ENCODE results near the gene PTCH1.

PTCH1 gene

DNA sequence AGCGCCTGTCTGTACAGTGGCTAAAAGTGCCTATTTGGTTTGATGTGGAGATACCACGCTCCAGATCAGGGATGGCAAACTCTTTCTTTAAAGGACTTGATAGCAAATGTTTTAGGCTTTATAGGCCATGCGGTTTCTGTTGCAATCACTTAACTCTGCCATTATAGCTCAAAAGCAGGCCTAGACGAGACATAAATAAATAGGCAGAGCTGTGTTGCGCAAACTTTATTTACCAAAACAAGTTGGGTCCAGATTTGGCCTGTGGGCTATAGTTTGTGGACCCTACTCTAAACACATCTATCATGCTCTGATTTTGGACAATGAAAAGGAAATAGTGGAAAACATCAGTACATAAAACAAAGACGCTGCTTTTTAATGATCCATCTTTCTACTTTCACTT, 79.2 kb downstream of the PTCH1 start:
- no peaks in the 10 kb centered on the region for H3K4me1 Mint-ChIP-seq
- CTCF ChIA-PET: interaction anchor here (0.7 kb wide), 1 partner anchor 114 kb away, joined by 3 read pairs; no protein-coding TSS in a partner anchor

GRCh38 chr9:95436416-95436815, 80.4 kb downstream of the PTCH1 start:
- Mint-ChIP-seq H3K4me1 (no peaks in the 10 kb centered on the region), H3K36me3 (no peaks in the 10 kb centered on the region), H3K9me3 (peaks cover 6% of the 10 kb centered on the region), H3K4me3 (no peak overlapping the region), H3K27ac (no peak overlapping the region), H3K27me3 (peaks cover 26% of the 10 kb centered on the region)
- CTCF ChIA-PET: no interaction called here
- DNase-seq: no peak

More for the DNA sequence above, 79.2 kb downstream of the PTCH1 start:
- DNase-seq: no peak
- no peaks in the 10 kb centered on the region for H3K36me3 Mint-ChIP-seq
- H3K27ac Mint-ChIP-seq: no peak overlapping the region
- H3K4me3 Mint-ChIP-seq: no peak overlapping the region
- H3K27me3 Mint-ChIP-seq: peaks cover 26% of the 10 kb centered on the region
- H3K9me3 Mint-ChIP-seq: peaks cover 6% of the 10 kb centered on the region

DNA sequence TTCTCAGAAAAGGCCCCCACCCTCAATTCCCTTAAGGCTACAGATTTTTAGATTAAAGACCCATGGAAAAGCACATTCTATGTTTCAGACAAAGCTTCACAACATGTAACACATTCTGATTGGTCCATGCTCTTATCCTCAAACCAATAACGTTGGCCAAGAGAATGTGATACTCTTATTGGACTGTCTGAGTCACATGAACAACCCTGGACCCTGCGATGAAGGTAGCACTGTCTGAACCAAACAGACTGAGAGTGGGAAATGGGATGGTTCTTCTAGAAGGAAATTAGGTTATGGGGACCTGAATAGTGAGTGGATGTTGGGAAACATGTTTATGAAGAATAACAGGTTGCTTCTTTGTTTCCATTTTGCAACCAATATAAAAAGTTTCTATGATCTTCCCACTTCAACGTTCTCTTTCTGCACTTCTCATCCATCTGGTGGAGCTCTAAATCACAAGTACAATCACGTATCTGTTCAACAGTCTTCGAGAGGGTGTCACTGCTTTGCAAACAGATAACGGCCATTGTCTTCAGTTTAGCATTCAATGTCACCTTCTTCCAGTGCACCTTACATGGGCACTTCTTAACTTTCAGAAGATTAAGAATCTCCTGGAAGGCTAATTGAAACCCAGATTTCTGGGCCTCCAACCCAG, 81.6 kb downstream of the PTCH1 start:
- Mint-ChIP-seq H3K27me3 (peaks cover 22% of the 10 kb centered on the region), H3K27ac (no peak overlapping the region), H3K9me3 (peaks cover 8% of the 10 kb centered on the region), H3K4me3 (no peak overlapping the region), H3K4me1 (no peaks in the 10 kb centered on the region), H3K36me3 (no peaks in the 10 kb centered on the region)
- no peak for DNase-seq
- CTCF ChIA-PET: no interaction called here

- Mint-ChIP-seq H3K4me1 (no peaks in the 10 kb centered on the region), H3K4me3 (no peak overlapping the region), H3K27ac (no peak overlapping the region), H3K27me3 (peaks cover 25% of the 10 kb centered on the region), H3K9me3 (peaks cover 11% of the 10 kb centered on the region), H3K36me3 (no peaks in the 10 kb centered on the region)
- CTCF ChIA-PET: no interaction called here
- no peak for DNase-seq
These were observed 82.4 kb downstream of the PTCH1 start for GRCh38 chr9:95434116-95435073.

DNA sequence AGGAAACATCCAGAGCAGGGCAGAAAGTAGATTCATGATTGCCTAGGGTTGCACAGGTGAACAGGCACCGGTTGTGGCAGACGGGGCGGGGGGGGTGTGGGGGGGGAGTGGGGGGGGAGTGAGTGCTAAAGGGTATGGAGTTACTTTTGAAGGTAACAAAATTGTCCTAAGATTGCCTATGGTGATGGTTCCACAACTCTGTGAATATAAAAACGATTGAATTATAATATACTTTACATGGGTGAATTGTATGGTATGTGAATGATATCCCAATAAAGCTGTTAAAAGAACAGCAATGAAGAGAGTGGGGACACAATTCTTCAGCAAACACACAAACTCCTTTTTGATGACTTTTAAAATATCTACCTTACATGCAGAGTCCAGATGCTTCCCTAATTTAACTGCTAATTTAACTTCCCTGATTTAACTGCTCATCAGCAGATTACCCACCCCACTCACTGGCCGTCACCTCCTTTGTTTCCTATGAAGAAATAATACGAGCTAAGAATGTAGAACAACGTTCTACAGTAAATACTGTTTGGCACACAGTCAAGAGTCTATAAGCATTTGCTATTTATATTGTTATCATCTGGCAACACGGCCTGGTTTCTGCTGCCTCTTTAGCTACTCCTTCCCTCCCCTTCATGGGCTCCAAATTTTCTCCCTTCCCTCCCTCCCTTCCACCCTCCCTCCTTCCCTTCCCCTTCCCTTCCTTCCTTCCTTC, 83.5 kb downstream of the PTCH1 start:
- Mint-ChIP-seq H3K9me3 (peaks cover 11% of the 10 kb centered on the region), H3K36me3 (no peaks in the 10 kb centered on the region), H3K27ac (no peak overlapping the region), H3K4me1 (no peaks in the 10 kb centered on the region), H3K27me3 (peaks cover 28% of the 10 kb centered on the region), H3K4me3 (no peak overlapping the region)
- CTCF ChIA-PET: no interaction called here
- DNase-seq: no peak

DNA sequence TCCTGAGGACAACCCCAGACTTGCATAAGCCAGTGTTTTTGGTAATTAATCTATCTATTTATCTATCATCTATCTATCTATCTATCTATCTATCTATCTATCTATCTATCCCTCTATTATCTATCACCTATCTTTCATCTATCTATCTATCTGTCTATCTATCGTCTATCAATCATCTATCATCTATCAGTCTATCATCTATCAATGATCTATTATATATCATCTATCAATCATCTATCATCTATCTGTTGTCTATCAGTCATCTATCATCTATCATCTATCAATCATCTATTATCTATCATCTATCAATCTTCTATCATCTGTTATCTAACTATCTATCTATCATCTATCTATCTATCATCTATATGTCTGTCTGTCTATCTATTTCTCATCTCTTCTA, 85.5 kb downstream of the PTCH1 start:
- peaks cover 2% of the 10 kb centered on the region for H3K4me1 Mint-ChIP-seq
- peaks cover 11% of the 10 kb centered on the region for H3K9me3 Mint-ChIP-seq
- no peak for DNase-seq
- CTCF ChIA-PET: no interaction called here
- H3K36me3 Mint-ChIP-seq: no peaks in the 10 kb centered on the region
- H3K4me3 Mint-ChIP-seq: no peak overlapping the region
- peaks cover 35% of the 10 kb centered on the region for H3K27me3 Mint-ChIP-seq
- H3K27ac Mint-ChIP-seq: no peak overlapping the region

DNA sequence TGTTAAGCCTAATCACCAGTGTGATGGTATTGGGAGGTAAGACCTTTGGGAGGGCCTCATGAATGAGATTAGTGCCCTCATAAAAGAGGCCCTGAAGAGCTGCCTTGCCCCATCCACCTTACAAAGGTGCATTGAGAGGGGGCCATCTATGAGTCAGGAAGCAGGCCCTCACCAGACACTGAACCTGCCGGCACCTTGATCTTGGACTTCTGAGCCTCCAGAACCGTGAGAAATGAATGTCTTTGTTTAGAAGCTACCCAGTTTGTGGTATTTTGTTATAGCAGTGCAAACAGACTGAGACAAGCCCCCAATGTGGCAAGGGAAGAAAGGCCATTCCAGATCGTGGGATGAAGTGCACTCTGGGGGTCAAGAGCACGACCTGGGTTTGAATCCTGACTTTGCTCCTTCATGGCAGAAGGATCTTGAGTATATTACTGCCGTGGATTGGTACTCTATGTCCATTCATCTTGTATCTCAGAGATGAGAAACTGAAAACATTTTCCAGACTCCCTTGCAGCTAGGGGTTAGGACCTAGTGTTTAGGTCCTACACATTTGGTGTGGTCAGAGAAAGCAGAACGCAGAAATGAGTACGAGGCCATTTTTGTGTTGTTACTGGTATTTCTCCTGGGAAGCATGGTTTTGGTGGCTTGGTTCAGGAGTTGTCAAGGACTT, 86.7 kb downstream of the PTCH1 start:
- peaks cover 10% of the 10 kb centered on the region for H3K4me1 Mint-ChIP-seq
- no peak for DNase-seq
- H3K4me3 Mint-ChIP-seq: no peak overlapping the region
- H3K36me3 Mint-ChIP-seq: peaks cover 3% of the 10 kb centered on the region
- H3K27ac Mint-ChIP-seq: no peak overlapping the region
- peaks cover 11% of the 10 kb centered on the region for H3K9me3 Mint-ChIP-seq
- CTCF ChIA-PET: no interaction called here
- peaks cover 37% of the 10 kb centered on the region for H3K27me3 Mint-ChIP-seq

DNA sequence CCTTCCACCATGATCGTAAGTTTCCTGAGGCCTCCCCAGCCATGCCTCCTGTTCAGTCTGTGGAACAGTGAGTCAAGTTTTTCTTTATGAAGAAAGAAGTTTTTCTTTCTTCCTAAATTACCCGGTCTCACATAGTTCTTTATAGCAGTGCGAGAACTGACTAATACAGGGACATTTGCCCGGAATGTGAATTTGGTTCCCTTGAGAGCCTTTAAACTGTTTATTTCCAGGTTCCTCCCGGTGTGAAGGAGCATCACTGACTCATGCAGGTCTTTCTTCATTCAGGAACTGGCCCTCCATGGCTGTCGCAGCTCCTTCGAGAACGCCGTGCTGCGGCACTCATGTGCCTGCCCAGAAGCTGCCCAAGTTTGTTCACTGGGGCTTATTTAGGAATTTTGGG, 87.7 kb downstream of the PTCH1 start:
- CTCF ChIA-PET: no interaction called here
- H3K27me3 Mint-ChIP-seq: peaks cover 27% of the 10 kb centered on the region
- no peak overlapping the region for H3K4me3 Mint-ChIP-seq
- H3K36me3 Mint-ChIP-seq: peaks cover 3% of the 10 kb centered on the region
- no peak for DNase-seq
- no peak overlapping the region for H3K27ac Mint-ChIP-seq
- peaks cover 9% of the 10 kb centered on the region for H3K9me3 Mint-ChIP-seq
- H3K4me1 Mint-ChIP-seq: peaks cover 10% of the 10 kb centered on the region

DNA sequence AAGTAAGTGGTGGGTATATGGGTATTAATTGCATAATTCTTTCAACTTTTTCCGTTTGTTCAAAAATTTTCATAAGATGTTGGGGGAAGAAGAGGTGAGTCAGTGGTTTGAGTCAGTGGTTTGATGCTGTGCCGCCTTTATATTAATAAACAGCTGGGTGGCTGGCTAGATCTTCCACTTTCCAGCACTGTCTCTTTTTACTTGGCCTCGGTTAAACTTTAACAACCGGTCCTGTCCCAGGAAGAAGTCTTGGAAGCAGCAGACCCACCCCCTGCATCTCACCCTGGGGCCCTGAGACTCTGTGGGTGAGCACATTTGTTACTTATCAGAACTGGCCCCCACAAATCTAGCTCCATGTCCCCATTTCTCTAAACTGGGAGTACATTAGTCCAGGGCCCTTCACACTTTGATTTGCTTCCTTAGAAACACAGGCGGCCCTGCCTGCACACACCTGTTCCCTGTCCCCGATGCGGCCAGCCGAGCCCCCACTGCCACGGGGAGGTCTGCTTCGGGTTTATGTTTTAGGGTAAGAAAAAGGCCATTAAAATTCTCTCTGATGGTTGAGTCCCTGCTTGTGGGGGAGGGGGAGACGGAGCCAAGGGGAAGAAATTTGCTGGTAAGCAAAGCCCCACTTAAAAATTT, 90.7 kb downstream of the PTCH1 start:
- Mint-ChIP-seq H3K4me1 (peaks cover 10% of the 10 kb centered on the region), H3K4me3 (peak overlapping the region; percentile 61), H3K27ac (no peak overlapping the region), H3K9me3 (peaks cover 26% of the 10 kb centered on the region), H3K27me3 (peaks cover 27% of the 10 kb centered on the region), H3K36me3 (peaks cover 11% of the 10 kb centered on the region)
- no peak for DNase-seq
- CTCF ChIA-PET: no interaction called here

DNA sequence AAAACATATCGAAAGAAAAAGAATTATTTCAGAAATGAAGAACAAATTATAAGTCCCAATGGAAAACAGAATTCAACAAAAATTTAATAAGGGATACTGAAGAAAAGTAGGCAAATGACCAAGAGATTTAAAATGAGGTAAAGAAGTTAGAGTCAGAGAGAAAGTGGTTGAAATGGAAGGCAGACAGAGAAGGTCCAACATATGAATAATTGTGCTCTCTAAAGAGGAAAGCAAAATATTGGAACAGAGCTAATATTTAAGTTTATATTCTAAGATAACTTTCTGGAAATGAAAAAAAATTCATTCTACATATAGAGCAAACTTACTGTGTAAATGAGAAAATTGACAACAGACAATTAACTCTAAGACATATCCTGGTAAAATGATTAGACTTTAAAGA, 94.1 kb downstream of the PTCH1 start:
- Mint-ChIP-seq H3K4me1 (peaks cover 10% of the 10 kb centered on the region), H3K9me3 (peaks cover 21% of the 10 kb centered on the region), H3K27me3 (peaks cover 15% of the 10 kb centered on the region), H3K36me3 (peaks cover 11% of the 10 kb centered on the region), H3K27ac (no peak overlapping the region), H3K4me3 (no peak overlapping the region)
- CTCF ChIA-PET: no interaction called here
- DNase-seq: no peak

DNA sequence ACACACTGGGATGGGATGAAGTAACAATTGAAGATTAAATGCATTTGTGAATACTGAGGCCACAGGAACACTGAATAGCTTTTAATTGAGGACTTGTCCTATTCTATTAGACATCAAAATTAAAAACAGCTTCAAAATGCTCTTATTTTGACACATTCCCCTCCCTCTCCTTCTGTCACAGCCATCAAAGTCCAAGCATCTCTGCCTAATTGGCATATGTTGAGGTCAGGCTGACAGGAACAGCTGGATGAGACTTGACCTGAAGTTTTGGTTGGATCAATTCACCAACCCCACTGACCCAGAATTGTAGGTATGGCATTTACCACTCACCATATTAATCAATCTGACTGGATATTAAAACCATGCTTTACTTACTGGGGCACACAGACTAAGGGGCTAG, 96.3 kb downstream of the PTCH1 start:
- H3K9me3 Mint-ChIP-seq: peaks cover 21% of the 10 kb centered on the region
- no peak for DNase-seq
- CTCF ChIA-PET: no interaction called here
- H3K36me3 Mint-ChIP-seq: peaks cover 8% of the 10 kb centered on the region
- H3K4me1 Mint-ChIP-seq: peaks cover under 1% of the 10 kb centered on the region
- H3K27me3 Mint-ChIP-seq: peaks cover 8% of the 10 kb centered on the region
- H3K4me3 Mint-ChIP-seq: no peak overlapping the region
- no peak overlapping the region for H3K27ac Mint-ChIP-seq

DNA sequence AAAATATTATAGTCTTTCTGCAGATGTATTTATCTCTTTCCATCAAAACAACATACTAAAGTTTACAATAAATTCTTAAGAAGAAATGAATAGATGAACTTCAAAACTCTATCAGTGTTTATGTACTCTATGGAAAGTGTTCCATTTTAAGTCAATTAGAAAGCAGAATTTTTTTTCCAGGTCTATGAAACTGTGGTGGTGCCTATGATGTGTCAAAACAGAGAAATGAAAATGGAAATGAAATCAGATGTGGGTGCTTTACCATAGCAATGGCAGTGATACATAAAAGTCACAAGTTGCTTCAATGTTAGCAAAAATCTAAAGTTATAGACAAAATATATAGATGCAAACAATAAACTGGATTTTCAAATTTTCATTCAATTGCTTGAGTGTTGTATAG, 97.3 kb downstream of the PTCH1 start:
- DNase-seq: no peak
- peaks cover 20% of the 10 kb centered on the region for H3K9me3 Mint-ChIP-seq
- CTCF ChIA-PET: no interaction called here
- H3K27me3 Mint-ChIP-seq: peaks cover 8% of the 10 kb centered on the region
- no peak overlapping the region for H3K4me3 Mint-ChIP-seq
- H3K27ac Mint-ChIP-seq: no peak overlapping the region
- peaks cover 8% of the 10 kb centered on the region for H3K36me3 Mint-ChIP-seq
- H3K4me1 Mint-ChIP-seq: no peaks in the 10 kb centered on the region

GRCh38 chr9:95415158-95415557, 101.6 kb downstream of the PTCH1 start:
- DNase-seq: no peak

DNA sequence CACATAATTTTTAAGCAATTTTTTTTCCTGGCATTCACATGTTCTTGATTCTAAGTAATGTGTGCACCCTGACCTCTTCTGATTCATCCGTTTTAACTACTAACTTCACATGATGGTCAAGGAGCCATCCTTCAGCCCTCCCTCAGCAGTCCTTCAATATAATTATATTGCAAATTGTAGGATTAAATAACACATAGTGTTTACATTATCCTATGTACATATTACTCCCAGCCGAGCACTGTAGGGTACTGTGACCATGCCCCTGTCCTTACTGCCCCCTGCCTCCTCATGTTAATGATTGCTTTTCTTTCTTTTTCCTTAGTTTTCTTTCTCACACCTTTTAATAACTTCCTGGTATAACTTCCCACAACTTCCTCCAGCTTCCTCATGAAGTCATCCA, 103.0 kb downstream of the PTCH1 start:
- no peaks in the 10 kb centered on the region for H3K36me3 Mint-ChIP-seq
- H3K4me1 Mint-ChIP-seq: no peaks in the 10 kb centered on the region
- CTCF ChIA-PET: no interaction called here
- H3K9me3 Mint-ChIP-seq: no peaks in the 10 kb centered on the region
- H3K27ac Mint-ChIP-seq: no peak overlapping the region
- H3K27me3 Mint-ChIP-seq: peaks cover 14% of the 10 kb centered on the region
- DNase-seq: no peak
- no peak overlapping the region for H3K4me3 Mint-ChIP-seq

More at GRCh38 chr9:95415158-95415557, 101.6 kb downstream of the PTCH1 start:
- H3K4me3 Mint-ChIP-seq: no peak overlapping the region
- no peak overlapping the region for H3K27ac Mint-ChIP-seq
- CTCF ChIA-PET: no interaction called here
- no peaks in the 10 kb centered on the region for H3K36me3 Mint-ChIP-seq
- no peaks in the 10 kb centered on the region for H3K9me3 Mint-ChIP-seq
- H3K4me1 Mint-ChIP-seq: no peaks in the 10 kb centered on the region
- peaks cover 14% of the 10 kb centered on the region for H3K27me3 Mint-ChIP-seq
